Activated CD4-positive, alpha-beta T cell treated with anti-CD3 and anti-CD28 coated beads for 1 hour (primary cell): ENCODE measurements around the gene UPF3A.

ENCODE experiments used
- DNase-seq: peaks from one replicate; pipeline ENCODE4 v3.0.0-alpha.2; 2020

Gene UPF3A

DNA sequence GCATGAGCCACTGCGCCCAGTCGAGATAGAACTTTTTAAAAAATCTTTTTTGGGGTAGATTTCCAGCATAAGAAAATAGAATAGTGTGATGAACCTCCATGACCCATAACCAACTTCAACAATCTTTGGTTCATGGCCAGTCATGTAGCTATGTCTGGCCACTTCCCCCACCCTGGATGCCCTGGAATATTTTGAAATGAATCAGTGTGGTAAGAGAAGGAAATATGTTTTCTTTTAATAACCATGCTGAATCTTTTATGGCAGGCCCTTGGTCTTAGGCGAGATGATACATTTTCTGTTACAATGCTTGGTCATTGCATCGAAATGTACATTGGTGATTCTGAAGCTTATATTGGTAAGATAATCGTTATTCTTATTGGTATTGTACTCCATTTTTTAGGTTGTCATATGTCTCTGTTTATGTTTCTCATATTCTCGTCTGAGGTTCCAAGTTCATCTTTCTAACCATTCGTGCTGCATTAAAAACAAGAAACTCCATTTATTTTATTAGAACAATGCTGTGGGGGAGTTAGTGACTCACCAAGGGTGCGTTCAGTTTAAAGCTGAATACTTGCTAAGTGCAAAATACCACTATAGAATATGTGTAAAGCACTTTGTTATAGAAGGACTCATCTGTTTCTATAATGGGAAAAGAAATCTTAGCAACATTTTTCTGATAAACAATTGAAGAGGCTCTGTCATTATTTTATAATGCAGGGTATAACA lies 16.4 kb upstream of the UPF3A start:
- no peak for DNase-seq

GRCh38 chr13:114266241-114266640 lies 15.2 kb upstream of the UPF3A start:
- DNase-seq, result no peak

GRCh38 chr13:114268344-114269280 lies 12.8 kb upstream of the UPF3A start:
- no peak for DNase-seq

DNA sequence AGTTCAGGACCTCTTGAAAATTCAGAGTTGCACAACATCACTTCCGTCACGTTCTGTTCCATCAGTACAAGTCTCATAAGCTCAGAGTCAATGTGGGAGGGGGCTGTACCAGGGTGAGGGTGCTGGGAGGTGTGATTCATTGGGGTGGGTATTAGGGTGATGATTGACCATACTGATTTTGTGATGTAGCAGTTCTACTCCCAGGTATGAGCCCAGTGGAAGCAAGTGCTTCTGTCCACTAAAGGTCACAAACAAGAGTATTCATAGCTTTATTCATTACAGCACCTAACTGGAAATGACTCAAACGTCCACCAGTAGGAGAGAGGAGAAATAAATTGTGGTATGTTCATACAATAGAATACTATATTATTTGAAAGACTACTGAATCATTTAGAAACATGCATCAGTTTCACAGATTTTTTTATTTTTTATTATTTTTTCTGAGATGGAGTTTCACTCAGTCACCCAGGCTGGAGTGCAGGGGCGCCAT lies 12.1 kb upstream of the UPF3A start:
- DNase-seq, result no peak

DNA sequence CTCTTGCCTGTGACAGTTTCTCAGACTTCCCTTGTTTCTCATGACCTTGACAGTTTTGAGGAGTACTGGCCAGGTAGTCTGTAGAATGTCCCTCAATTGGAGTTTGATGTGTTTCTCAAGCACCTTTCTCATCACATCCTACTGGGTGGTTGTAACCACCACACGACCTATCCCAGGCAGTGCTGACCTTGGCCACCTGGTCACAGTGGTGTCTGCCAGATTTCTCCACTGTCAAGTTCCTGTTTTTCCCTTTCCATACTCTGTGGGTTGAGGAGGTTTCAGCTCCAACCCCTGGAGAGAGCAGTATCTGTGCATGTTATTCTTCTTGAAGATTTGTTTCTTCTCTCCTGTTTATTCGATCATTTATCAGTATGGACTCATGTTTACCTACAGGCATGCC lies 8.4 kb upstream of the UPF3A start:
- DNase-seq, result no peak

DNA sequence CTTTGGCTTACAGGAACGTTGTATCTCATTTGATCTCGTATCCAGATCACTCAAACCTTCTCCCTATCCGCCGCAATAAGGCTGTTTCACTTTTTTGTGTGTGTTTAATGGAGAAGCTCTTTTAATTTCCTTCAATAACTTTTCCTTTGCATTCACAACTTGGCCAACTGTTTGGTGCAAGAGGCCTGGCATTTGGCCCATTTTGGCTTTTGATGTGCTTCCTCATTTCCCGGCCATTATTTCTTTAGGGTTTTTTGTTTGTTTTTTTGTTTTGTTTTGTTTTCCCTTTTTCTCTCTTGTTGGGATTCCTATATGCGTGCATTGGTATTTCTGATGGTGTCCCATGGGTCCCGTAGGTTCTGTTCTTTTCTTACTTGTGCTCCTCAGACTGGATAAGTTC lies 6.1 kb upstream of the UPF3A start:
- no peak for DNase-seq

- no peak for DNase-seq
Measured at GRCh38 chr13:114279146-114279545, 2.3 kb upstream of the UPF3A start.

DNA sequence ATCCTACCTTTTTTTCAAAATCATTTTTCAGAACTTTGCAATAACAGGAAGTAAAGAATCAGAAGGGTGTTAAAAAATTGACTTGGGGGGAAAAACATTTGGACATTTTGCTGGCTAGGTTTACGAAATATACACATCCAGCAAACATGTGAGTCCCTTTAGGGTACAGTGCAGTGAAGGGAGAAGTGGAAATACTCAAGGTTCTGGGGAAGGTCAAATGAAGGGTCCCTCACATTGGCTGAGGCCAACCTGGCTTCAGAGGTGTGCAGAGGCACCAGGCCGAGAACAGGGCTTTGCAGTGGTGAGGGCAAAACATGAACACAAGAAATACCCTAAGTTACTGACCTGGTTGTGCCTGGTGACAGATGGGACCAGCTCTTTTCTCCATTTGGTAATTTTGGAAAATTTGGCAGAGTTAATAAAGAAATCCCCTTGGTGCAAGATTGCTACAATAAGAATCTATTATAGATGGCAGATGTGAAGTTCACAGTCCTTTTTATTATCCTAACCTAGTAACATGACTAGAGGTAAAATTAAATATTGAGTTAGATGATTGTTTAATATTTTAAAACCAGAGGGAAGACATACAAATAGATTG lies 1.5 kb upstream of the UPF3A start:
- DNase-seq, result no peak

DNA sequence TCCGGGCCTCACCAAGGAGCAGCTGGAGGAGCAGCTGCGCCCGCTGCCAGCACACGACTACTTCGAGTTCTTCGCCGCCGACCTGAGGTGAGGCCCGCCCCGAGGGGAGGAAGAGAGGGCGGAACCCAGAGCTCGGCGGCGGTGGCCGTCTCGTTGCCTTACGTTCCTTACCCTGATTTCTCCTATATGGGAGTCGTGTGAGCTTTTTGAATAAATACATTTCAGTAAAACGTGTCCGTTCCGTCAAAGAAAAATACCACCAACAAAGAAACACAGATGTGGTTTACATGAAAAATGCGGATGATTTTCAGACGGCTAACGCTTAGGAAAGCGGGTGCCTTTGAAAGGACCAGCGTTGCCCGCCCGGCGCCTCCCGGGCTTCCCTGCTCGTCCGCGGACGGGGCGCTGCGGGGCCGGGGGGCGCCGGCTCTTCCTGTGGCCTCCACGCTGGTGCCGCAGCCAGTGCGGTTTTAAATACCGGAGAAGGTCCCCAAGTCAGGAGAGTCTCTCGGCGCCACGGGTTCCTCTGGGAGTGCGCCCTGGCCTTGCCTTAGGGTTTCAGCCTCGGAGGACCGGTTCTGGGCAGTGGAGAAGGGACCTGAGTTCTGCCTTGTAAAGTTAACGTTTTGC lies 755 bp downstream of the UPF3A start:
- DNase-seq, result peak; percentile 9

DNA sequence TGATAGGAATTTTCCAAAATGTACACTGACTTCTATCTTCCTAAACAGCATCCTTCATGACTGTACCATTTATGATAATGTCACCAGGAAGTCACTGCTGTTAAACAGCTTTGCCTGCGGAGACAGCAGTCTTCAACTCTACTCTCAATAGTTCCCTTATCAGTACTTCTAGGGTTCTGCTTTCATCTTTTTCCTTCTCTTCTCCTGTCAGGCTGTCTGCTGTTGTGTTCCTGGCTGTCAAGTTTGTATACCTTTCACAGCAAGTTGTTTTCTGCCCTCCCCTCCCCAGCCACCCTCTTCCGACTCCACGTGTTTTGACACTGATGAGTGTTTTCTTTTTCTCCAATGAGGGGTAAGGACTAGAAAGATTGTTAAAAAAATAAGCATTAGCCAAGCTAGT lies 2.2 kb downstream of the UPF3A start:
- no peak for DNase-seq

- DNase-seq, result no peak
Measured at GRCh38 chr13:114284680-114285079, 3.3 kb downstream of the UPF3A start.

GRCh38 chr13:114285166-114285808 lies 3.9 kb downstream of the UPF3A start:
- DNase-seq, result no peak

DNA sequence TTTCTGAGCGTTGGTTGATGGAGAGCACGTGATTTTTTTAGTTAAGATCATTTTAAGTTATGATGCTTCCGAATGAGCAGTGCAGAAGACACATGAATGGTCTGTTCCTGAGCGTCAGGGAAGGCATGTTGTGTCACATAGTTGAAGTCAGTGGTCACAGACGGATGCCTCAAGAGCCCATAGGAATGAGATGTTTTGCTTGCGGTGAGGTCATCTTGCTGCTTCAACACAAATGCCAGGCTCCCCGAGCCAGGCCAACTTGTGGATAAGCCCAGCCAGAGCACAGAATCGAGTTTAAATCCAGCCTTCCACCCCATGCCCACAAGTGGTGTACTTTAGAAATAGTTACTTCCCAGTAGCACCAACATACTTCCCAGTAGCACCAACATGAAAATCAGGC lies 5.4 kb downstream of the UPF3A start:
- no peak for DNase-seq

DNA sequence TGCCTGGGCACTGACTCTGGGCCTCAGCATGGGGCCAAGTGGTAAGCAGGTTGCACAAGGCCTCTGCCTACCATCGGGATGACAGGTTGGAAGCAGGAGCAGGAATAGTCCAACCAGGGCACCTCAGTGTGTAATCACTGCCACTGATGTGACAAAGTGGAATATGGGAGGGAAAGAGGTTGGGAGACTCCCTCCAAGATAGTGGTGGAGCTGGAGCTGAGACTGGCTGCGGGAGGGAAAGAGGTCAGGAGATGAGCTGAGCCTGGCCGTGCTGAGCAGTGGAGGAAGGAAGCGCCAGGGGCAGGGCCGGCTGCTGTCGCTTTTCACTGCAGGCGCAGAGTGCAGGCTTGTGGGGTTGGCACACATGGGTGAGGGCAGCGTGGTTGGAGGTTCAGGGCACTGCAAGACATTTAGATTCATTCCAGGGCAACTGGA lies 6.8 kb downstream of the UPF3A start:
- no peak for DNase-seq

GRCh38 chr13:114296448-114296847 lies 15.0 kb downstream of the UPF3A start:
- no peak for DNase-seq

DNA sequence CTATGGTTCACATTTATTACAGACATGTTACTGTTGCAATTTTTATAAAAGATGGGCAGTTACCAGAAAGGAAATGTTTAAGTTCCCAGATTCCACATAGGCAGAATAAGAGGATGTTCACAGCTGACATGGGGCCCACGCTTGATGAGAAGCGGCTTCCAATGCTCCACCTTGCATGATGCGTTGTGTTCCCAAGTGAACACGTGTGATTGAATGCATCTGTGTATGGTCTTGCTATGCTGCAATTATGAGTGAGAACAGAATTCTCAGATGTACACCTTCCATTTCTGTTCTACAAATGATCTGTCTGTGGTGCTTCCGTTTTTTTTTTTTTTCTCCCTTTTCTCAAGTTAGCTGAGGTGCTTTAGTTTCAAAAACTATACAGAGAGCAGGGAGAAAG lies 15.5 kb downstream of the UPF3A start:
- no peak for DNase-seq

DNA sequence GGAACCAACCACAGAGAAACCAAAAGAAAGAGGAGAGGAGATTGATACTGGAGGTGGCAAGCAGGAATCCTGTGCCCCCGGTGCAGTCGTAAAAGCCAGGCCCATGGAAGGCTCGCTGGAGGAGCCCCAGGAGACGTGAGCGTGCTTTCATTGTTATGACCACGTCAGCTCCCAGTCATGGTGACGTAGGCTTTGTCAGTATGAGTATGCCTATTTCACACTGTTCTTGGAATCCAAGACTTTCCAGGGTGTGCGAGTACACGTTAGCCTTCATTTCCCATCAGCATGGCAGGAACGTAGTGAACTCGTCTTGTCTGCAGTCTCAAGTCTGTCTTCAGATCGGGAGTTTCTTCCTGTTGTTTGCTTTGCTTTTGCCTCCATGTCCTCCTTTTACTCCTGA lies 17.5 kb downstream of the UPF3A start:
- DNase-seq, result no peak

- DNase-seq, result no peak
Measured at GRCh38 chr13:114299604-114300305, 18.4 kb downstream of the UPF3A start.

GRCh38 chr13:114303700-114304327 lies 22.4 kb downstream of the UPF3A start:
- DNase-seq, result no peak

- DNase-seq, result no peak
Measured at GRCh38 chr13:114304346-114305034, 23.1 kb downstream of the UPF3A start.

DNA sequence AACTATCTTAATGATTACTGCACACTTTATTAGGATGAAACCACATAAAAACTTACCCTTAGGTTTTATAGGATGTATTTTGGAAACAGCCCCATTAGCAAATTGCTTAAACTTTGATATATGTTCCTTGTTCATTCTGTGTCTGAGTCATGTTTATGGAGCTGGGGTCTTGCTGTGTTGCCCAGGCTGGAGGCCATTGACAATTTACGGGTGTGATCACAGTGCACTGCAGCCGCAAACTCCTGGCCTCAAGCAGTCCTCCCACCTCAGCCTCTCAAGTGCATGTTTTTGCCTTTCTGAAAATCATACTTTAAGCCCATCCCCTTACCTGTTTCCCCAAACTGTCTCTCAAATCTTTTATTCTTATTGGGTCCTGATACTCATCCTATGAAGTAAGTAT lies 27.7 kb downstream of the UPF3A start:
- DNase-seq, result no peak
